ENCODE measurements around the gene DLG5.

- TF ChIP-seq EZH2 (IDR thresholded peaks at IDR 0.05; ENCODE audit: insufficient read depth, poor library complexity, severe bottlenecking) = no peak
- TF ChIP-seq EZH2phosphoT487 (IDR thresholded peaks at IDR 0.05; ENCODE audit: insufficient read depth, low read depth) = no peak
Measured at GRCh38 chr10:77776487-77776886, 150.1 kb downstream of the DLG5 start.
